Left ventricle myocardium inferior (tissue), 1 donor: ENCODE measurements around the gene IGSF22. TPM values are rescaled to one million over a fixed set of nuclear protein-coding genes. Genes with fewer than 3 reads are reported as not detected.
A peak's percentile ranks its signal among the peaks of the same experiment; 100 is the strongest.

ENCODE experiments used
- DNase-seq: peaks from one replicate; pipeline ENCODE4 v3.0.0-alpha.2; 2020
- H3K27ac ChIP-seq: fragments of 200-600 bp; replicated peaks from 2 replicates; pipeline ENCODE4 v1.8.0; 2021
- H3K27me3 ChIP-seq: fragments of 200-600 bp; 2 replicates; pipeline ENCODE4 v1.8.0; 2021; ENCODE audit warnings: low read depth
- H3K36me3 ChIP-seq: fragments of 200-600 bp; 2 replicates; pipeline ENCODE4 v1.8.0; 2021
- H3K4me1 ChIP-seq: fragments of 200-600 bp; 2 replicates; pipeline ENCODE4 v1.8.0; 2021
- H3K4me3 ChIP-seq: fragments of 200-600 bp; 2 replicates; pipeline ENCODE4 v1.8.0; 2021; ENCODE audit warnings: mild to moderate bottlenecking, moderate library complexity
- H3K9me3 ChIP-seq: fragments of 200-600 bp; replicated peaks from 2 replicates; pipeline ENCODE4 v1.8.0; 2021
- intact Hi-C: fragments of 100-400 bp; cut with micrococcal nuclease; formaldehyde crosslinking; loops from one replicate; pipeline ENCODE4 v1.11.0; 2022
- total RNA-seq: library from RNA; stranded (reverse); fragmentation: NEBNext Ultra II Directional; extraction: Animal tissue kit (Norgen Biotek cat#: 25700); gene quantifications from one replicate; pipeline ENCODE4 v1.2.1, GENCODE V29; 2021
- TF ChIP-seq, protein P1 (sequence below): fragments of 200-600 bp; IDR thresholded peaks from 2 replicates; pipeline ENCODE4 v1.8.0; 2021; ENCODE audit warnings: antibody characterized with exemption, mild to moderate bottlenecking, borderline replicate concordance
- donor health status: DM: no; HTN: yes; CAD: no; lungs with severe emphysema.

The IGSF22 gene
- total RNA-seq, 1 donor from 2014 or later = 0.49 TPM

DNA sequence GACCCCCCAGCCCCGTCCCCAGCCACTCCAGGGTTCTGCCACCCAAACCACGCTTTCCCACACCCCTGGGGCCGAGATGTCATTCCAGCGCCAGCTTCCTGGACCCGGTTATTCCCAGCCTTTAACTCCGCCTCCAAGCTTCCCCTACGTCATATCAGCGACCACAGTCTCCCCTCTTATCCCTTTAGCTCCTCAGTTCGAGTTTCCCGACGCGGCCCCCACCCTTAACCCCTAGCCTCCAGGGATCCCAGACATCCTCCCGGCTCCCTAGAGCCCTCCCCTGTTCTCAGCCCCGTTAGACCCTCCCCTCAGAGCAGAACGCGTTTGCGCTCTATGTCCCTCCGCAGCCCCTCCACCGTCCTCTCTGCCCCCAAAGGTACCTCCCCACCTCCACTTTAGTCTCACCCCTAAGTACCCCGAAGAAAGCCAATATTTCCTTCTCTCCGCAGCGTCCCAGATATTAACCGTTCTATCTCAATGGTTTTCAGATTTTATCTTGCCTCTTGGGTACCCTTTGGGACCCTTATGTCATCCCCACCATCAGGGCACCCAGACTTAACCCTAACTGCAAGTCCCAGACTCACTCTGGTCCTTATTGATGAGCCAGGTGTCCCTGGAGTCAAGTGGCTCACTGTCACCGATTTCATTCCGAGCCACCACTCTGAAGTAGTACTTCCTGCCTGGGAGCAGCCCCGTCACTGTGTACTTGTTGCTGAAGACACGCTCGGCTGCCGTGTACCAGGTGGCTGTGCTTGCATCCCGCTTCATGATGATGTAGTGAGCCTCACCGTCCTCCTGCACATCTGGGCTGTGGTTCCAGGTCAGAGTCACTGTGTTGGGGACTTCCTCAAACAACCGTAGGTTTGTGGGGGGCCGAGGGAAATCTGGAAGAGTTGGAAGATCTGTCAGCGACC lies 19.4 kb downstream of the IGSF22 start:
- Histone ChIP-seq H3K27me3 (no peaks in the 10 kb centered on the region), H3K27ac (peak overlapping the region; percentile 73), H3K4me1 (peaks cover 48% of the 10 kb centered on the region), H3K36me3 (peaks cover 5% of the 10 kb centered on the region), H3K4me3 (peak overlapping the region; percentile 74), H3K9me3 (no peaks in the 10 kb centered on the region)
- DNase-seq = peak; percentile 57
- intact Hi-C loops = no loop called here
- TF ChIP-seq, protein P1, sequence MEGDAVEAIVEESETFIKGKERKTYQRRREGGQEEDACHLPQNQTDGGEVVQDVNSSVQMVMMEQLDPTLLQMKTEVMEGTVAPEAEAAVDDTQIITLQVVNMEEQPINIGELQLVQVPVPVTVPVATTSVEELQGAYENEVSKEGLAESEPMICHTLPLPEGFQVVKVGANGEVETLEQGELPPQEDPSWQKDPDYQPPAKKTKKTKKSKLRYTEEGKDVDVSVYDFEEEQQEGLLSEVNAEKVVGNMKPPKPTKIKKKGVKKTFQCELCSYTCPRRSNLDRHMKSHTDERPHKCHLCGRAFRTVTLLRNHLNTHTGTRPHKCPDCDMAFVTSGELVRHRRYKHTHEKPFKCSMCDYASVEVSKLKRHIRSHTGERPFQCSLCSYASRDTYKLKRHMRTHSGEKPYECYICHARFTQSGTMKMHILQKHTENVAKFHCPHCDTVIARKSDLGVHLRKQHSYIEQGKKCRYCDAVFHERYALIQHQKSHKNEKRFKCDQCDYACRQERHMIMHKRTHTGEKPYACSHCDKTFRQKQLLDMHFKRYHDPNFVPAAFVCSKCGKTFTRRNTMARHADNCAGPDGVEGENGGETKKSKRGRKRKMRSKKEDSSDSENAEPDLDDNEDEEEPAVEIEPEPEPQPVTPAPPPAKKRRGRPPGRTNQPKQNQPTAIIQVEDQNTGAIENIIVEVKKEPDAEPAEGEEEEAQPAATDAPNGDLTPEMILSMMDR = no peak

- no peaks in the 10 kb centered on the region for H3K9me3 ChIP-seq
- intact Hi-C loops = no loop called here
- peaks cover 12% of the 10 kb centered on the region for H3K36me3 ChIP-seq
- peak; percentile 36 for DNase-seq
- H3K4me1 ChIP-seq = peaks cover 57% of the 10 kb centered on the region
- TF ChIP-seq, protein P1 = no peak
- H3K27ac ChIP-seq = peak overlapping the region; percentile 73
- peak overlapping the region; percentile 74 for H3K4me3 ChIP-seq
- no peaks in the 10 kb centered on the region for H3K27me3 ChIP-seq
Measured at GRCh38 chr11:18705651-18706281, 20.2 kb downstream of the IGSF22 start.

- H3K27ac ChIP-seq = peak overlapping the region; percentile 59
- TF ChIP-seq, protein P1 = no peak
- intact Hi-C loops = no loop called here
Measured at GRCh38 chr11:18704698-18705097, 21.3 kb downstream of the IGSF22 start.

DNA sequence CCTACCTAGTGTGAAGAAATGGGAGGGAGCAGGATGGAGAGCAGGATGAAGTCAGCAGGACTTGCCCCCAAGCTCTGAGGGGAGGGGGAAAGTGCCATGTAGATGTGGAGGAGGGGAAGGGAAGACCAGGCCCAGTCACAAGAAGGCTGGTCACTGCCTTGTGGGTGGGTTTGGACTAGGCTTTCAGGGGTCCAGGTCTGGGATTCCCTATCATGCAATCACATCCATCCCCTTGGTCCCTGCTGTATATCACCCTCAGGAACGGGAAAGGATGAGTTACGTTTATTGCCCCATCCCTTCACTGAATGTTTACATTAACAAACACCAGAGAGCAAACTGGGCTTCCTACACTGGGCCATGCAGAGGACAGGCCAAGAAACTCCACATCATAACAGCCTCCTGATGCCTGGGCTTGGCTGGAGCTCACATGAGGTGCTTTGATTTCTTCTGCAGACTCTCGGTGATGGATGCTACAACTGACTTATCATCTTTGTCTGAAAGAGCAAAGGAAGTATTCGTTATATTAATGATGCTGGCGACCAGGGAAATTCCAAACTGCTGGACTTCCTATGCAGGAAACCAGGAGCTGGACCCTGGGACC lies 21.8 kb downstream of the IGSF22 start:
- H3K36me3 ChIP-seq = peaks cover 13% of the 10 kb centered on the region
- intact Hi-C loops = no loop called here
- H3K4me3 ChIP-seq = no peak overlapping the region
- H3K27ac ChIP-seq = peak overlapping the region; percentile 59
- peaks cover 73% of the 10 kb centered on the region for H3K4me1 ChIP-seq
- no peaks in the 10 kb centered on the region for H3K9me3 ChIP-seq
- no peaks in the 10 kb centered on the region for H3K27me3 ChIP-seq
- no peak for DNase-seq
- TF ChIP-seq, protein P1 = no peak

More at GRCh38 chr11:18704698-18705097, 21.3 kb downstream of the IGSF22 start:
- peaks cover 13% of the 10 kb centered on the region for H3K36me3 ChIP-seq
- no peaks in the 10 kb centered on the region for H3K9me3 ChIP-seq
- H3K4me1 ChIP-seq = peaks cover 67% of the 10 kb centered on the region
- no peaks in the 10 kb centered on the region for H3K27me3 ChIP-seq
- DNase-seq = peak; percentile 49
- H3K4me3 ChIP-seq = peak overlapping the region; percentile 74

DNA sequence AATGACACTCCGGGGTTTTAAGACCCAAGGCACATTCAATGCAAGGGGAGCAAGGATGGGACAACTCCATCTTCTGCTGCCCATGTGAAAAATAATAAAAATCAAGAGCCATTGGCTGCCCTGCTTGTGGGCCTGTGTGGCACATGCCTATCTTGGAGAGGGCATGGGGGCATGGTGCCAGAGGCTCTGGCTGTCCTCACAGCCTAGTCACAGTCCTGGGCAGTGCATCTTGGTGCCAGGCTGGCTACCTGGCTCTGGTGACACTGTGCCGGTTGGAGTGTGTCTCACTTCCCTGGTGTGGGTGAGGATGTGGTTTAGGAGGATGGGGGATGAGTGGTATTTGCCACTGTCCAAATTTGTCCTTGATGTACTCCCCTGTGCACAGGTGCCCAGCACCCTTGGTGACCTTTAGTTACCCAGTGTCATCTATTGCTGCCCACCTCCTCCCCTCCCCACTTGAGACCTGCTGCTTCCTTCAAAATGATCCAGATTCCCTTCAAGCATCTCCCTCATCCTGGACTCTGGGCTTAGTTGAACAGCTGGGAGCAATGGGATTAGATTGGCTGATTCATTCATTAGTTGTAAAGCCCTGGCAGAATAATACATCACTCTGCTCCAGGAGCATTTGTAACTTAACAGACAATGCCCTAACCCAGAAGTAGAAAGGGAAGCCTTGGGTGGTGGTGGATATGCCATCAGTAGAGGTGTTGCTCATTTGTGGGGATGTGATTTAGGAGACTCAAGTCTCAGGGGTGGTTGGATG lies 22.8 kb downstream of the IGSF22 start:
- H3K4me1 ChIP-seq = peaks cover 80% of the 10 kb centered on the region

More for the DNA sequence above, 22.8 kb downstream of the IGSF22 start:
- intact Hi-C loops = no loop called here
- Histone ChIP-seq H3K36me3 (peaks cover 13% of the 10 kb centered on the region), H3K4me3 (no peak overlapping the region), H3K27ac (no peak overlapping the region), H3K9me3 (no peaks in the 10 kb centered on the region), H3K27me3 (no peaks in the 10 kb centered on the region)
- peak; percentile 71 for DNase-seq
- TF ChIP-seq, protein P1 = no peak
